ENCODE data around the gene CACYBP. TPM values are rescaled to one million over a fixed set of nuclear protein-coding genes. Genes with fewer than 3 reads are reported as not detected.

The CACYBP gene
- total and polyA plus RNA-seq, 2 experiments from 2014 or later, result 209 to 453 TPM

DNA sequence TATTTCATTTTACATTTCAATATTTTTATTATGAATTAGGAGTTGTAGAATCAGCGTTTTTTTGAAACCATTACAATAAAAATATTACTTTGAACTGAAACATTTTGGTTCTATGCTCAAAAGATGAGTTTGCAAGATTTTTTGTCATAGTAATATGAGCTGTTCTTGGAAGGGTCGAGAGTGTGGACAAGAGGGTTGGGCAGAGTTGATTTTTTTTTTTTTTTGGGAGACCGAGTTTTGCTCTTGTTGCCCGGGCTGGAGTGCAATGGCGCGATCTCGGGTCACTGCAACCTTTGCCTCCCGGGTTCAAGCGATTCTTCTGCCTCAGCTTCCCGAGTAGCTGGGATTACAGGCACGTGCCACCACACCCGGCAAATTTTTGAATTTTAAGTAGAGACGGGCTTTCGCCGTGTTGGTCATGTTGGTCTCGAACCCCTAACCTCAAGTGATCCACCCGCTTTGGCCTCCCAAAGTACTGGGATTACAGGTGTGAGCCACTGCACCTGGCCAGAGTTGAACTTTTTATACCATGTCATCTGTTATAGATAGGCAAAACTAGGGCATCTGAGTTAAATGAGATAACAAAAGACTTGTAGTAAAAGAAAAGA is 3.3 kb downstream of the CACYBP start:
- peaks cover 24% of the 10 kb centered on the region; the same call in 2 of the 3 replicates for H3K4me1 Mint-ChIP-seq
- Histone ChIP-seq H3K27ac (ENCODE audit: low read depth) (no peak overlapping the region), H3K4me3 (peak overlapping the region; percentile 88; the same call in 1 of the 2 replicates), H4K20me1 (replicated peaks; ENCODE audit: insufficient read depth) (peaks cover 56% of the 10 kb centered on the region), H3K27me3 (ENCODE audit: insufficient read depth) (no peaks in the 10 kb centered on the region), H3F3A (replicated peaks; ENCODE audit: low read depth) (no peaks in the 10 kb centered on the region; the same call in 1 of the 2 replicates), H2AFZ (no peak overlapping the region), H3K36me3 (ENCODE audit: insufficient read depth) (peaks cover 18% of the 10 kb centered on the region), H3K79me2 (replicated peaks; ENCODE audit: insufficient read depth) (peaks cover 80% of the 10 kb centered on the region), H3K4me1 (ENCODE audit: insufficient read depth) (peaks cover 11% of the 10 kb centered on the region), H3K9me2 (ENCODE audit: insufficient read depth) (no peaks in the 10 kb centered on the region), H3K4me2 (peak overlapping the region; percentile 88)
- DNase-seq (ENCODE audit: low spot score) (no peak), ATAC-seq (no peak)
- H3K27me3 Mint-ChIP-seq (ENCODE audit: insufficient read depth, low read depth, poor library complexity), result no peaks in the 10 kb centered on the region
- peak overlapping the region; percentile 51; the same call in 1 of the 2 replicates for H3K27ac Mint-ChIP-seq
- no peak for TF ChIP-seq ZNF114 (CRISPR knock-in tag; IDR thresholded peaks at IDR 0.05)
- TF ChIP-seq, protein P1, sequence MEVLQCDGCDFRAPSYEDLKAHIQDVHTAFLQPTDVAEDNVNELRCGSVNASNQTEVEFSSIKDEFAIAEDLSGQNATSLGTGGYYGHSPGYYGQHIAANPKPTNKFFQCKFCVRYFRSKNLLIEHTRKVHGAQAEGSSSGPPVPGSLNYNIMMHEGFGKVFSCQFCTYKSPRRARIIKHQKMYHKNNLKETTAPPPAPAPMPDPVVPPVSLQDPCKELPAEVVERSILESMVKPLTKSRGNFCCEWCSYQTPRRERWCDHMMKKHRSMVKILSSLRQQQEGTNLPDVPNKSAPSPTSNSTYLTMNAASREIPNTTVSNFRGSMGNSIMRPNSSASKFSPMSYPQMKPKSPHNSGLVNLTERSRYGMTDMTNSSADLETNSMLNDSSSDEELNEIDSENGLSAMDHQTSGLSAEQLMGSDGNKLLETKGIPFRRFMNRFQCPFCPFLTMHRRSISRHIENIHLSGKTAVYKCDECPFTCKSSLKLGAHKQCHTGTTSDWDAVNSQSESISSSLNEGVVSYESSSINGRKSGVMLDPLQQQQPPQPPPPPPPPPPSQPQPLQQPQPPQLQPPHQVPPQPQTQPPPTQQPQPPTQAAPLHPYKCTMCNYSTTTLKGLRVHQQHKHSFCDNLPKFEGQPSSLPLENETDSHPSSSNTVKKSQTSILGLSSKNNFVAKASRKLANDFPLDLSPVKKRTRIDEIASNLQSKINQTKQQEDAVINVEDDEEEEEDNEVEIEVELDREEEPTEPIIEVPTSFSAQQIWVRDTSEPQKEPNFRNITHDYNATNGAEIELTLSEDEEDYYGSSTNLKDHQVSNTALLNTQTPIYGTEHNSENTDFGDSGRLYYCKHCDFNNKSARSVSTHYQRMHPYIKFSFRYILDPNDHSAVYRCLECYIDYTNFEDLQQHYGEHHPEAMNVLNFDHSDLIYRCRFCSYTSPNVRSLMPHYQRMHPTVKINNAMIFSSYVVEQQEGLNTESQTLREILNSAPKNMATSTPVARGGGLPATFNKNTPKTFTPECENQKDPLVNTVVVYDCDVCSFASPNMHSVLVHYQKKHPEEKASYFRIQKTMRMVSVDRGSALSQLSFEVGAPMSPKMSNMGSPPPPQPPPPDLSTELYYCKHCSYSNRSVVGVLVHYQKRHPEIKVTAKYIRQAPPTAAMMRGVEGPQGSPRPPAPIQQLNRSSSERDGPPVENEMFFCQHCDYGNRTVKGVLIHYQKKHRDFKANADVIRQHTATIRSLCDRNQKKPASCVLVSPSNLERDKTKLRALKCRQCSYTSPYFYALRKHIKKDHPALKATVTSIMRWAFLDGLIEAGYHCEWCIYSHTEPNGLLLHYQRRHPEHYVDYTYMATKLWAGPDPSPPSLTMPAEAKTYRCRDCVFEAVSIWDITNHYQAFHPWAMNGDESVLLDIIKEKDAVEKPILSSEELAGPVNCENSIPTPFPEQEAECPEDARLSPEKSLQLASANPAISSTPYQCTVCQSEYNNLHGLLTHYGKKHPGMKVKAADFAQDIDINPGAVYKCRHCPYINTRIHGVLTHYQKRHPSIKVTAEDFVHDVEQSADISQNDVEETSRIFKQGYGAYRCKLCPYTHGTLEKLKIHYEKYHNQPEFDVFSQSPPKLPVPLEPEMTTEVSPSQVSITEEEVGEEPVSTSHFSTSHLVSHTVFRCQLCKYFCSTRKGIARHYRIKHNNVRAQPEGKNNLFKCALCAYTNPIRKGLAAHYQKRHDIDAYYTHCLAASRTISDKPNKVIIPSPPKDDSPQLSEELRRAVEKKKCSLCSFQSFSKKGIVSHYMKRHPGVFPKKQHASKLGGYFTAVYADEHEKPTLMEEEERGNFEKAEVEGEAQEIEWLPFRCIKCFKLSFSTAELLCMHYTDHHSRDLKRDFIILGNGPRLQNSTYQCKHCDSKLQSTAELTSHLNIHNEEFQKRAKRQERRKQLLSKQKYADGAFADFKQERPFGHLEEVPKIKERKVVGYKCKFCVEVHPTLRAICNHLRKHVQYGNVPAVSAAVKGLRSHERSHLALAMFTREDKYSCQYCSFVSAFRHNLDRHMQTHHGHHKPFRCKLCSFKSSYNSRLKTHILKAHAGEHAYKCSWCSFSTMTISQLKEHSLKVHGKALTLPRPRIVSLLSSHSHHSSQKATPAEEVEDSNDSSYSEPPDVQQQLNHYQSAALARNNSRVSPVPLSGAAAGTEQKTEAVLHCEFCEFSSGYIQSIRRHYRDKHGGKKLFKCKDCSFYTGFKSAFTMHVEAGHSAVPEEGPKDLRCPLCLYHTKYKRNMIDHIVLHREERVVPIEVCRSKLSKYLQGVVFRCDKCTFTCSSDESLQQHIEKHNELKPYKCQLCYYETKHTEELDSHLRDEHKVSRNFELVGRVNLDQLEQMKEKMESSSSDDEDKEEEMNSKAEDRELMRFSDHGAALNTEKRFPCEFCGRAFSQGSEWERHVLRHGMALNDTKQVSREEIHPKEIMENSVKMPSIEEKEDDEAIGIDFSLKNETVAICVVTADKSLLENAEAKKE (CRISPR knock-in tag; IDR thresholded peaks at IDR 0.05), result no peak
- TF ChIP-seq, protein P2, sequence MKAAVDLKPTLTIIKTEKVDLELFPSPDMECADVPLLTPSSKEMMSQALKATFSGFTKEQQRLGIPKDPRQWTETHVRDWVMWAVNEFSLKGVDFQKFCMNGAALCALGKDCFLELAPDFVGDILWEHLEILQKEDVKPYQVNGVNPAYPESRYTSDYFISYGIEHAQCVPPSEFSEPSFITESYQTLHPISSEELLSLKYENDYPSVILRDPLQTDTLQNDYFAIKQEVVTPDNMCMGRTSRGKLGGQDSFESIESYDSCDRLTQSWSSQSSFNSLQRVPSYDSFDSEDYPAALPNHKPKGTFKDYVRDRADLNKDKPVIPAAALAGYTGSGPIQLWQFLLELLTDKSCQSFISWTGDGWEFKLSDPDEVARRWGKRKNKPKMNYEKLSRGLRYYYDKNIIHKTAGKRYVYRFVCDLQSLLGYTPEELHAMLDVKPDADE (IDR thresholded peaks at IDR 0.05), result no peak
- TF ChIP-seq, protein P3, sequence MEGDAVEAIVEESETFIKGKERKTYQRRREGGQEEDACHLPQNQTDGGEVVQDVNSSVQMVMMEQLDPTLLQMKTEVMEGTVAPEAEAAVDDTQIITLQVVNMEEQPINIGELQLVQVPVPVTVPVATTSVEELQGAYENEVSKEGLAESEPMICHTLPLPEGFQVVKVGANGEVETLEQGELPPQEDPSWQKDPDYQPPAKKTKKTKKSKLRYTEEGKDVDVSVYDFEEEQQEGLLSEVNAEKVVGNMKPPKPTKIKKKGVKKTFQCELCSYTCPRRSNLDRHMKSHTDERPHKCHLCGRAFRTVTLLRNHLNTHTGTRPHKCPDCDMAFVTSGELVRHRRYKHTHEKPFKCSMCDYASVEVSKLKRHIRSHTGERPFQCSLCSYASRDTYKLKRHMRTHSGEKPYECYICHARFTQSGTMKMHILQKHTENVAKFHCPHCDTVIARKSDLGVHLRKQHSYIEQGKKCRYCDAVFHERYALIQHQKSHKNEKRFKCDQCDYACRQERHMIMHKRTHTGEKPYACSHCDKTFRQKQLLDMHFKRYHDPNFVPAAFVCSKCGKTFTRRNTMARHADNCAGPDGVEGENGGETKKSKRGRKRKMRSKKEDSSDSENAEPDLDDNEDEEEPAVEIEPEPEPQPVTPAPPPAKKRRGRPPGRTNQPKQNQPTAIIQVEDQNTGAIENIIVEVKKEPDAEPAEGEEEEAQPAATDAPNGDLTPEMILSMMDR (conservative IDR thresholded peaks at IDR 0.05; ENCODE audit: low read depth in 2 of 2), result no peak
- no peak for TF ChIP-seq EZH2 (IDR thresholded peaks at IDR 0.05; ENCODE audit: low read depth, unreplicated experiment)
- TF ChIP-seq, protein P4, sequence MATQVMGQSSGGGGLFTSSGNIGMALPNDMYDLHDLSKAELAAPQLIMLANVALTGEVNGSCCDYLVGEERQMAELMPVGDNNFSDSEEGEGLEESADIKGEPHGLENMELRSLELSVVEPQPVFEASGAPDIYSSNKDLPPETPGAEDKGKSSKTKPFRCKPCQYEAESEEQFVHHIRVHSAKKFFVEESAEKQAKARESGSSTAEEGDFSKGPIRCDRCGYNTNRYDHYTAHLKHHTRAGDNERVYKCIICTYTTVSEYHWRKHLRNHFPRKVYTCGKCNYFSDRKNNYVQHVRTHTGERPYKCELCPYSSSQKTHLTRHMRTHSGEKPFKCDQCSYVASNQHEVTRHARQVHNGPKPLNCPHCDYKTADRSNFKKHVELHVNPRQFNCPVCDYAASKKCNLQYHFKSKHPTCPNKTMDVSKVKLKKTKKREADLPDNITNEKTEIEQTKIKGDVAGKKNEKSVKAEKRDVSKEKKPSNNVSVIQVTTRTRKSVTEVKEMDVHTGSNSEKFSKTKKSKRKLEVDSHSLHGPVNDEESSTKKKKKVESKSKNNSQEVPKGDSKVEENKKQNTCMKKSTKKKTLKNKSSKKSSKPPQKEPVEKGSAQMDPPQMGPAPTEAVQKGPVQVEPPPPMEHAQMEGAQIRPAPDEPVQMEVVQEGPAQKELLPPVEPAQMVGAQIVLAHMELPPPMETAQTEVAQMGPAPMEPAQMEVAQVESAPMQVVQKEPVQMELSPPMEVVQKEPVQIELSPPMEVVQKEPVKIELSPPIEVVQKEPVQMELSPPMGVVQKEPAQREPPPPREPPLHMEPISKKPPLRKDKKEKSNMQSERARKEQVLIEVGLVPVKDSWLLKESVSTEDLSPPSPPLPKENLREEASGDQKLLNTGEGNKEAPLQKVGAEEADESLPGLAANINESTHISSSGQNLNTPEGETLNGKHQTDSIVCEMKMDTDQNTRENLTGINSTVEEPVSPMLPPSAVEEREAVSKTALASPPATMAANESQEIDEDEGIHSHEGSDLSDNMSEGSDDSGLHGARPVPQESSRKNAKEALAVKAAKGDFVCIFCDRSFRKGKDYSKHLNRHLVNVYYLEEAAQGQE (IDR thresholded peaks at IDR 0.05; ENCODE audit: unreplicated experiment), result no peak
- H3K9me3 Mint-ChIP-seq, result no peaks in the 10 kb centered on the region
- peak overlapping the region; percentile 17; the same call in 2 of the 3 replicates for H3K4me3 Mint-ChIP-seq
- H3K36me3 Mint-ChIP-seq (ENCODE audit: low read depth), result peaks cover 35% of the 10 kb centered on the region
